HepG2 (cell line): Measurements from ENCODE around the gene CREBRF. TPM values are rescaled to one million over a fixed set of nuclear protein-coding genes. Genes with fewer than 3 reads are reported as not detected.
A peak's percentile ranks its signal among the peaks of the same experiment; 100 is the strongest.

Source experiments
- CBX2 ChIP-seq, 2 experiments: fragments of 200-600 bp in 1 of 2; sonication (generic); formaldehyde crosslinking in 1 of 2; IDR thresholded peaks; 2 replicates each; pipeline versions ENCODE4 v1.7.0 to v1.8.1; 2018 to 2022; ENCODE audit warnings: low read depth in 2 of 2, low read length in 1 of 2, mild to moderate bottlenecking in 1 of 2, missing genetic modification reagents in 1 of 2
- HMGXB3 ChIP-seq: sonication (generic); formaldehyde crosslinking; IDR thresholded peaks from 2 replicates; pipeline ENCODE4 v1.4.0; 2020; ENCODE audit warnings: missing genetic modification reagents, borderline replicate concordance
- ZBTB39 ChIP-seq: sonication (generic); formaldehyde crosslinking; IDR thresholded peaks from 2 replicates; pipeline ENCODE4 v1.5.0; 2020; ENCODE audit warnings: missing genetic modification reagents
- ZNF510 ChIP-seq: sonication (generic); formaldehyde crosslinking; IDR thresholded peaks from 2 replicates; pipeline ENCODE4 v1.4.0; 2020; ENCODE audit warnings: low read depth, mild to moderate bottlenecking, missing genetic modification reagents
- ZNF562 ChIP-seq: sonication (generic); formaldehyde crosslinking; IDR thresholded peaks from 2 replicates; pipeline ENCODE4 v1.8.0; 2022; ENCODE audit warnings: missing genetic modification reagents, borderline replicate concordance
- ZNF781 ChIP-seq: sonication (generic); formaldehyde crosslinking; IDR thresholded peaks from 2 replicates; pipeline ENCODE4 v1.5.1; 2020; ENCODE audit warnings: borderline replicate concordance, mild to moderate bottlenecking, missing genetic modification reagents; ENCODE audit errors: not compliant biosample characterization
- polyA plus RNA-seq, 8 experiments: library from polyadenylated mRNA; depleted of rRNA in 3 of 8; stranded (reverse) in 7 of 8; unstranded in 1 of 8; fragments of >200 nt; fragmentation: Illumina TruSeq in 4 of 8; extraction: Trizol in 4 of 8; gene quantifications; 2 replicates each; pipeline versions ENCODE4 v1.2.1 to v1.2.3, GENCODE V29; 2011 to 2016; ENCODE audit warnings: low read depth in 4 of 8, missing spikeins in 1 of 8, mixed read lengths in 1 of 8; ENCODE audit not compliant: insufficient read depth in 1 of 8
- total RNA-seq, 5 experiments: library from RNA; depleted of rRNA; stranded (reverse); fragments of >200 nt; fragmentation: Illumina TruSeq; extraction: Trizol; gene quantifications; 2 replicates each; pipeline ENCODE4 v1.2.3, GENCODE V29; 2016; ENCODE audit warnings: low read depth in 1 of 5
- TF ChIP-seq, protein P1 (sequence below): sonication (generic); formaldehyde crosslinking; IDR thresholded peaks from 2 replicates; pipeline ENCODE4 v1.4.0; 2020; ENCODE audit warnings: missing genetic modification reagents, borderline replicate concordance
- TF ChIP-seq, protein P2 (sequence below), 2 experiments: IDR thresholded peaks; 2 replicates each; pipeline ENCODE4 v1.6.1; 2011 to 2012; ENCODE audit warnings: low read length in 2 of 2, borderline replicate concordance in 1 of 2, low read depth in 1 of 2, mild to moderate bottlenecking in 1 of 2, moderate library complexity in 1 of 2
- TF ChIP-seq, protein P3 (sequence below): sonication (generic); formaldehyde crosslinking; IDR thresholded peaks from 2 replicates; pipeline ENCODE4 v1.4.0; 2020; ENCODE audit warnings: missing genetic modification reagents
- TF ChIP-seq, protein P4 (sequence below): sonication (generic); formaldehyde crosslinking; IDR thresholded peaks from 2 replicates; pipeline ENCODE4 v1.5.0; 2020; ENCODE audit warnings: missing genetic modification reagents

The CREBRF gene
- total and polyA plus RNA-seq, 2 of the 13 experiments (the other 11 are each of a cell fraction or from before 2014, with no cell fraction given): 4.5 to 10.2 TPM

DNA sequence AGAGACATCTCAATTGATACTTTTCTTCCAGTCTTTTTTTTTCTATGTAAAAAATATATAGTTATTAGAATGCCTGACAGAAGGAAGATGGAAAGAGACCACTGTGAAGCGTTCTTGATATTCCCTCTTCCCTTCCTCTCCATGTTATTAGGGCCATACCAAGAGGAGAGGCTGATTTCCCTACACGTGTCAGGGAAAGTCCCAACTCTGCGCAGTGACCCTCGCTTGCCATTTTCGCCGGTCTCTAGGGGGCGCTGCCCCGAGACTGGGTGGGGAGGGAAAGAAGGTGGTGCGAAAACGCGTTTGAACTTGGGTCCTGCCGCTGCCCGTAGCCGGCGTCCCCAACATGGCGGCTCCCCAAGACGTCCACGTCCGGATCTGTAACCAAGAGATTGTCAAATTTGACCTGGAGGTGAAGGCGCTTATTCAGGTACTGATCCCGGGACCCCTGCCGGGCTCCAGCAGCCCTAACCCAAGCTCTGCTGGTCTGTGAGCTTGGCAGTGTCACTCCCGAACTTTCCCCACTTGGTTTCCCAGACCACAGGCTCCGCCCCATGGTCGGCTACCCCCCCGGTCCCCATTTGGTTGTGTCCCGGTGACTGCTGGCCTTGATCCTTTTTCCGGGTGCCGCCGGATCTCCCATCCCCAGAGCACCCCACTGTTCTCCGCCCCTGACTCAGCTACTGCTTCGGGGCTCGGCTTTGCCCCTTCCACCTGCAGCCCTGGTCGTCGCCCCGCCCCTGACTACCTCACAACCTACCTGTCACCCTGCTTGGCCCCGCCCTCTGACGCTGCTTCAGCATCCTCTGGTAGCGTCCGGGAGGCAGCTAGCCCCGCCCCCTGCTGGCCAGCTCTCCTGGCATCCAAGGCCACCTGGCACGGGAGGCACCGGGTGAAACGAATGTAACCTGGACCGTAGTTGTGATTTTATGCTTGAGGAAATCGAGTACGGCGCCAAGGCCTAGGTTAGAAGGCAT, 88.3 kb downstream of the CREBRF start, which contains the start of gene BNIP1 (continued):
- TF ChIP-seq HMGXB3 (CRISPR knock-in tag): peak; percentile 78; the same call in 1 of the 2 replicates
- no peak for TF ChIP-seq ZNF562
- no peak for TF ChIP-seq ZBTB39
- TF ChIP-seq, protein P1, sequence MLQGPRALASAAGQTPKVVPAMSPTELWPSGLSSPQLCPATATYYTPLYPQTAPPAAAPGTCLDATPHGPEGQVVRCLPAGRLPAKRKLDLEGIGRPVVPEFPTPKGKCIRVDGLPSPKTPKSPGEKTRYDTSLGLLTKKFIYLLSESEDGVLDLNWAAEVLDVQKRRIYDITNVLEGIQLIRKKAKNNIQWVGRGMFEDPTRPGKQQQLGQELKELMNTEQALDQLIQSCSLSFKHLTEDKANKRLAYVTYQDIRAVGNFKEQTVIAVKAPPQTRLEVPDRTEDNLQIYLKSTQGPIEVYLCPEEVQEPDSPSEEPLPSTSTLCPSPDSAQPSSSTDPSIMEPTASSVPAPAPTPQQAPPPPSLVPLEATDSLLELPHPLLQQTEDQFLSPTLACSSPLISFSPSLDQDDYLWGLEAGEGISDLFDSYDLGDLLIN (CRISPR knock-in tag): no peak
- TF ChIP-seq CBX2 (IDR thresholded peaks at IDR 0.05; ENCODE audit: low read depth, low read length): no peak
- TF ChIP-seq CBX2 (CRISPR knock-in tag; IDR thresholded peaks at IDR 0.05; ENCODE audit: low read depth): 0 out of 2 replicates have a peak, but pooled peaks have one; percentile 36
- TF ChIP-seq, protein P2, sequence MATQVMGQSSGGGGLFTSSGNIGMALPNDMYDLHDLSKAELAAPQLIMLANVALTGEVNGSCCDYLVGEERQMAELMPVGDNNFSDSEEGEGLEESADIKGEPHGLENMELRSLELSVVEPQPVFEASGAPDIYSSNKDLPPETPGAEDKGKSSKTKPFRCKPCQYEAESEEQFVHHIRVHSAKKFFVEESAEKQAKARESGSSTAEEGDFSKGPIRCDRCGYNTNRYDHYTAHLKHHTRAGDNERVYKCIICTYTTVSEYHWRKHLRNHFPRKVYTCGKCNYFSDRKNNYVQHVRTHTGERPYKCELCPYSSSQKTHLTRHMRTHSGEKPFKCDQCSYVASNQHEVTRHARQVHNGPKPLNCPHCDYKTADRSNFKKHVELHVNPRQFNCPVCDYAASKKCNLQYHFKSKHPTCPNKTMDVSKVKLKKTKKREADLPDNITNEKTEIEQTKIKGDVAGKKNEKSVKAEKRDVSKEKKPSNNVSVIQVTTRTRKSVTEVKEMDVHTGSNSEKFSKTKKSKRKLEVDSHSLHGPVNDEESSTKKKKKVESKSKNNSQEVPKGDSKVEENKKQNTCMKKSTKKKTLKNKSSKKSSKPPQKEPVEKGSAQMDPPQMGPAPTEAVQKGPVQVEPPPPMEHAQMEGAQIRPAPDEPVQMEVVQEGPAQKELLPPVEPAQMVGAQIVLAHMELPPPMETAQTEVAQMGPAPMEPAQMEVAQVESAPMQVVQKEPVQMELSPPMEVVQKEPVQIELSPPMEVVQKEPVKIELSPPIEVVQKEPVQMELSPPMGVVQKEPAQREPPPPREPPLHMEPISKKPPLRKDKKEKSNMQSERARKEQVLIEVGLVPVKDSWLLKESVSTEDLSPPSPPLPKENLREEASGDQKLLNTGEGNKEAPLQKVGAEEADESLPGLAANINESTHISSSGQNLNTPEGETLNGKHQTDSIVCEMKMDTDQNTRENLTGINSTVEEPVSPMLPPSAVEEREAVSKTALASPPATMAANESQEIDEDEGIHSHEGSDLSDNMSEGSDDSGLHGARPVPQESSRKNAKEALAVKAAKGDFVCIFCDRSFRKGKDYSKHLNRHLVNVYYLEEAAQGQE (IDR thresholded peaks at IDR 0.05; ENCODE audit: borderline replicate concordance in 1 of 2, low read depth in 1 of 2, low read length in 2 of 2): peak in 1 of 2 experiments; percentile 67; a peak in 1 of 4 replicates
- TF ChIP-seq, protein P3, sequence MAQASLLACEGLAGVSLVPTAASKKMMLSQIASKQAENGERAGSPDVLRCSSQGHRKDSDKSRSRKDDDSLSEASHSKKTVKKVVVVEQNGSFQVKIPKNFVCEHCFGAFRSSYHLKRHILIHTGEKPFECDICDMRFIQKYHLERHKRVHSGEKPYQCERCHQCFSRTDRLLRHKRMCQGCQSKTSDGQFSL (CRISPR knock-in tag): peak; percentile 93
- no peak for TF ChIP-seq ZNF510 (CRISPR knock-in tag)
- no peak for TF ChIP-seq ZNF781 (CRISPR knock-in tag)
- TF ChIP-seq, protein P4, sequence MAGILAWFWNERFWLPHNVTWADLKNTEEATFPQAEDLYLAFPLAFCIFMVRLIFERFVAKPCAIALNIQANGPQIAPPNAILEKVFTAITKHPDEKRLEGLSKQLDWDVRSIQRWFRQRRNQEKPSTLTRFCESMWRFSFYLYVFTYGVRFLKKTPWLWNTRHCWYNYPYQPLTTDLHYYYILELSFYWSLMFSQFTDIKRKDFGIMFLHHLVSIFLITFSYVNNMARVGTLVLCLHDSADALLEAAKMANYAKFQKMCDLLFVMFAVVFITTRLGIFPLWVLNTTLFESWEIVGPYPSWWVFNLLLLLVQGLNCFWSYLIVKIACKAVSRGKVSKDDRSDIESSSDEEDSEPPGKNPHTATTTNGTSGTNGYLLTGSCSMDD (CRISPR knock-in tag): no peak
